Measurements from ENCODE around the gene P3H2.

- TF ChIP-seq CTCF (conservative IDR thresholded peaks at IDR 0.05; ENCODE audit: low read depth, low read length) (no peak), EZH2 (IDR thresholded peaks at IDR 0.05; ENCODE audit: borderline replicate concordance, low read depth, low read length, poor library complexity, severe bottlenecking) (no peak)
Observed at GRCh38 chr3:190097025-190097424, 23.7 kb downstream of the P3H2 start.

All from A673 (cell line).